Forelimb muscle (tissue), 1 donor: ENCODE data around the gene B3GAT1. TPM values are rescaled to one million over a fixed set of nuclear protein-coding genes. Genes with fewer than 3 reads are reported as not detected.

Source experiments
- DNase-seq: peaks from one replicate; pipeline ENCODE4 v3.0.0-alpha.2; 2013; ENCODE audit warnings: low read depth
- polyA plus RNA-seq: library from polyadenylated mRNA; unstranded; fragments of 120-200 nt; gene quantifications from one replicate; pipeline ENCODE4 v1.2.1, GENCODE V29; 2013; ENCODE audit not compliant: insufficient read length

Gene B3GAT1
- polyA plus RNA-seq, 1 donor, result 0.52 TPM

GRCh38 chr11:134372536-134372935 is 39.5 kb downstream of the B3GAT1 start:
- DNase-seq, result no peak

GRCh38 chr11:134371436-134372185 is 40.4 kb downstream of the B3GAT1 start:
- DNase-seq, result no peak

GRCh38 chr11:134370526-134371435 is 41.3 kb downstream of the B3GAT1 start:
- DNase-seq, result no peak

GRCh38 chr11:134369656-134370525 is 42.2 kb downstream of the B3GAT1 start:
- no peak for DNase-seq

GRCh38 chr11:134367781-134368180 is 44.3 kb downstream of the B3GAT1 start:
- DNase-seq, result no peak

- no peak for DNase-seq
Measured at GRCh38 chr11:134366254-134366653, 45.8 kb downstream of the B3GAT1 start.

- no peak for DNase-seq
Measured at GRCh38 chr11:134365011-134365925, 46.8 kb downstream of the B3GAT1 start.

GRCh38 chr11:134364261-134364660 is 47.8 kb downstream of the B3GAT1 start:
- DNase-seq, result no peak

GRCh38 chr11:134363592-134363991 is 48.5 kb downstream of the B3GAT1 start:
- DNase-seq, result no peak

- no peak for DNase-seq
Measured at GRCh38 chr11:134363161-134363560, 48.9 kb downstream of the B3GAT1 start.

- DNase-seq, result no peak
Measured at GRCh38 chr11:134362192-134362901, 49.7 kb downstream of the B3GAT1 start.

- no peak for DNase-seq
Measured at GRCh38 chr11:134361661-134362060, 50.4 kb downstream of the B3GAT1 start.

- peak; percentile 38 for DNase-seq
Measured at GRCh38 chr11:134360050-134360835, 51.8 kb downstream of the B3GAT1 start.

- no peak for DNase-seq
Measured at GRCh38 chr11:134359646-134360045, 52.4 kb downstream of the B3GAT1 start.

GRCh38 chr11:134358856-134359490 is 53.1 kb downstream of the B3GAT1 start:
- DNase-seq, result no peak

GRCh38 chr11:134358165-134358855 is 53.7 kb downstream of the B3GAT1 start:
- DNase-seq, result no peak

- DNase-seq, result no peak
Measured at GRCh38 chr11:134357545-134357839, 54.5 kb downstream of the B3GAT1 start.
